A673 (cell line): ENCODE results near the gene TFDP1.

Source experiments
- CTCF ChIP-seq: fragments of 300-800, 200-600 bp; sonication (generic); conservative IDR thresholded peaks from 2 replicates; pipeline ENCODE4 v1.5.1; 2017; ENCODE audit warnings: low read depth, mild to moderate bottlenecking, antibody characterized with exemption, low read length, moderate library complexity, mixed read lengths
- EZH2 ChIP-seq: fragments of 200-600 bp; sonication (generic); IDR thresholded peaks from 2 replicates; pipeline ENCODE4 v1.6.1; 2017; ENCODE audit warnings: borderline replicate concordance, low read depth, mild to moderate bottlenecking, mixed read lengths, antibody characterized with exemption, low read length; ENCODE audit not compliant: poor library complexity, severe bottlenecking

GRCh38 chr13:113650731-113651148, 66.2 kb downstream of the TFDP1 start:
- TF ChIP-seq CTCF (no peak), EZH2 (no peak)
